ENCODE data around the gene DISP2. TPM values are rescaled to one million over a fixed set of nuclear protein-coding genes. Genes with fewer than 3 reads are reported as not detected.

Gene DISP2, protein sequence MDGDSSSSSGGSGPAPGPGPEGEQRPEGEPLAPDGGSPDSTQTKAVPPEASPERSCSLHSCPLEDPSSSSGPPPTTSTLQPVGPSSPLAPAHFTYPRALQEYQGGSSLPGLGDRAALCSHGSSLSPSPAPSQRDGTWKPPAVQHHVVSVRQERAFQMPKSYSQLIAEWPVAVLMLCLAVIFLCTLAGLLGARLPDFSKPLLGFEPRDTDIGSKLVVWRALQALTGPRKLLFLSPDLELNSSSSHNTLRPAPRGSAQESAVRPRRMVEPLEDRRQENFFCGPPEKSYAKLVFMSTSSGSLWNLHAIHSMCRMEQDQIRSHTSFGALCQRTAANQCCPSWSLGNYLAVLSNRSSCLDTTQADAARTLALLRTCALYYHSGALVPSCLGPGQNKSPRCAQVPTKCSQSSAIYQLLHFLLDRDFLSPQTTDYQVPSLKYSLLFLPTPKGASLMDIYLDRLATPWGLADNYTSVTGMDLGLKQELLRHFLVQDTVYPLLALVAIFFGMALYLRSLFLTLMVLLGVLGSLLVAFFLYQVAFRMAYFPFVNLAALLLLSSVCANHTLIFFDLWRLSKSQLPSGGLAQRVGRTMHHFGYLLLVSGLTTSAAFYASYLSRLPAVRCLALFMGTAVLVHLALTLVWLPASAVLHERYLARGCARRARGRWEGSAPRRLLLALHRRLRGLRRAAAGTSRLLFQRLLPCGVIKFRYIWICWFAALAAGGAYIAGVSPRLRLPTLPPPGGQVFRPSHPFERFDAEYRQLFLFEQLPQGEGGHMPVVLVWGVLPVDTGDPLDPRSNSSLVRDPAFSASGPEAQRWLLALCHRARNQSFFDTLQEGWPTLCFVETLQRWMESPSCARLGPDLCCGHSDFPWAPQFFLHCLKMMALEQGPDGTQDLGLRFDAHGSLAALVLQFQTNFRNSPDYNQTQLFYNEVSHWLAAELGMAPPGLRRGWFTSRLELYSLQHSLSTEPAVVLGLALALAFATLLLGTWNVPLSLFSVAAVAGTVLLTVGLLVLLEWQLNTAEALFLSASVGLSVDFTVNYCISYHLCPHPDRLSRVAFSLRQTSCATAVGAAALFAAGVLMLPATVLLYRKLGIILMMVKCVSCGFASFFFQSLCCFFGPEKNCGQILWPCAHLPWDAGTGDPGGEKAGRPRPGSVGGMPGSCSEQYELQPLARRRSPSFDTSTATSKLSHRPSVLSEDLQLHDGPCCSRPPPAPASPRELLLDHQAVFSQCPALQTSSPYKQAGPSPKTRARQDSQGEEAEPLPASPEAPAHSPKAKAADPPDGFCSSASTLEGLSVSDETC (N-terminal part only)
- total RNA-seq (2014; rRNA removed) (0.87 and 2.7 TPM in 2 replicates), Bru-seq, nascent RNA (percentile 33 among the genes with signal in this experiment), BruChase-seq, experiment 1, labeled RNA remaining after a 6-hour chase (percentile 46 among the genes with signal in this experiment), BruChase-seq, experiment 2, labeled RNA remaining after a 2-hour chase (percentile 28 among the genes with signal in this experiment)
- long read RNA-seq, partial matches to known transcripts, result 11 of 14 reads
- long read RNA-seq, other reads (novel, unspliced or antisense), result 3 of 14 reads

DNA sequence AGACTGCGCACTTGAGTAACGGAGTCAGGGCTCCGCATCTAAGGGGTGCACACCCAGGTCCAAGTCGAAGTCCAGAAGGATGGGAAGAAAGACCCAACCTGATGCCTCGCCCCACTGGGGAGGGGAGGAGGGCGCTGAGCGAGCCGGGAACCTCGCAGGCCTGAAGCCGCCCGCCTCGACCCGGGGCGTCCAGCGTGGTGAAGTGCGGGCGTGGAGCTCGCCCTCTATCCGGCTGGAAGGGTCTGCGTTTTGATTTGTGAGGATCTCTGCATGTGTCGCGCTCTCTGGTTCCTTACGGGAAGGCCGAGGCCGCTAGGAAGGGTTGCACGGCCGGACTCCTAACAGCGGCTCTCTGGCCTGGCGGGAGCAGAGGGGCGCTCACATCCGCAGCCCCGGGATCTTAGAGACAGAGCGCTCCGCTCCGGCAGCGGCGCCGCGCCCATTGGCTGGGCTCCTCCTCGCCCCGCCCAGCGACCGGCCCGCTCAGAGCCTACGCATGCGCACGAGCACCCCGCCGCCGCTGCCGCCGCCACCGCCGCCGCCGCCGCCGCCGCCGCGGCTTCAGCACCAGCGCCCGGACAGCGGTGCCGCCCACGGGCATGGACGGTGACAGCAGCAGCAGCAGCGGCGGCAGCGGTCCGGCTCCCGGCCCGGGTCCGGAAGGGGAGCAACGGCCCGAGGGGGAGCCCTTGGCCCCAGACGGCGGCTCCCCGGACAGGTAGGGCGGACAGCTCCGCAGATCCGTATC, at the start of gene DISP2:
Gene DISP2, plus strand, starts transcription at position 497 of the 748 bp plus-strand sequence. Its CDS starts 103 bp downstream, at position 600.
- Histone ChIP-seq H3K4me2 (ENCODE audit: low read length) (peak within 1 kb of the TSS; percentile 99), H3K4me1 (ENCODE audit: insufficient read depth, low read length) (peaks cover 8% of the 10 kb centered on the region; the same call in 1 of the 2 replicates), H3K27me3 (ENCODE audit: low read length) (no peaks in the 10 kb centered on the region), H3K9me3 (ENCODE audit: low read length) (no peaks in the 10 kb centered on the region), H3K27ac (ENCODE audit: low read length) (no peak within 1 kb of the TSS), H3K4me3 (ENCODE audit: low read length) (peak within 1 kb of the TSS; percentile 72), H2AFZ (ENCODE audit: low read length) (peak within 1 kb of the TSS; percentile 95), H3K79me2 (ENCODE audit: low read length) (no peaks in the 10 kb centered on the region), H3K9ac (ENCODE audit: low read length) (no peak within 1 kb of the TSS), H3F3A (ENCODE audit: low read length, unreplicated experiment) (no peaks in the 10 kb centered on the region), H4K20me1 (ENCODE audit: low read length) (no peaks in the 10 kb centered on the region), H3K9me2 (replicated peaks; ENCODE audit: low read length) (no peaks in the 10 kb centered on the region), H3K36me3 (ENCODE audit: low read depth, low read length) (no peaks in the 10 kb centered on the region)
- TF ChIP-seq EZH2 (IDR thresholded peaks at IDR 0.05; ENCODE audit: low read length, unreplicated experiment) (no peak), EZH2phosphoT487 (IDR thresholded peaks at IDR 0.05; ENCODE audit: borderline replicate concordance, low read length) (no peak)
- TF ChIP-seq, protein P1, sequence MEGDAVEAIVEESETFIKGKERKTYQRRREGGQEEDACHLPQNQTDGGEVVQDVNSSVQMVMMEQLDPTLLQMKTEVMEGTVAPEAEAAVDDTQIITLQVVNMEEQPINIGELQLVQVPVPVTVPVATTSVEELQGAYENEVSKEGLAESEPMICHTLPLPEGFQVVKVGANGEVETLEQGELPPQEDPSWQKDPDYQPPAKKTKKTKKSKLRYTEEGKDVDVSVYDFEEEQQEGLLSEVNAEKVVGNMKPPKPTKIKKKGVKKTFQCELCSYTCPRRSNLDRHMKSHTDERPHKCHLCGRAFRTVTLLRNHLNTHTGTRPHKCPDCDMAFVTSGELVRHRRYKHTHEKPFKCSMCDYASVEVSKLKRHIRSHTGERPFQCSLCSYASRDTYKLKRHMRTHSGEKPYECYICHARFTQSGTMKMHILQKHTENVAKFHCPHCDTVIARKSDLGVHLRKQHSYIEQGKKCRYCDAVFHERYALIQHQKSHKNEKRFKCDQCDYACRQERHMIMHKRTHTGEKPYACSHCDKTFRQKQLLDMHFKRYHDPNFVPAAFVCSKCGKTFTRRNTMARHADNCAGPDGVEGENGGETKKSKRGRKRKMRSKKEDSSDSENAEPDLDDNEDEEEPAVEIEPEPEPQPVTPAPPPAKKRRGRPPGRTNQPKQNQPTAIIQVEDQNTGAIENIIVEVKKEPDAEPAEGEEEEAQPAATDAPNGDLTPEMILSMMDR (conservative IDR thresholded peaks at IDR 0.05; ENCODE audit: low read depth, low read length), result no peak
- POLR2A ChIA-PET (ENCODE audit: unreplicated experiment), result interaction anchor here (0.7 kb wide), 1 partner anchor 15 kb away, joined by 4 read pairs; no protein-coding TSS in a partner anchor
- intact Hi-C loops (cut with micrococcal nuclease), result no loop called here
- no TSS peak for BruUV-seq (replicated peaks)
- CTCF ChIA-PET, result interaction anchor here (0.5 to 0.6 kb wide), 2 partner anchors 18 to 19 kb away, joined by 3 to 4 read pairs; no protein-coding TSS in a partner anchor
- ATAC-seq, result peak; percentile 86
- DNase-seq, result peak; percentile 84

DNA sequence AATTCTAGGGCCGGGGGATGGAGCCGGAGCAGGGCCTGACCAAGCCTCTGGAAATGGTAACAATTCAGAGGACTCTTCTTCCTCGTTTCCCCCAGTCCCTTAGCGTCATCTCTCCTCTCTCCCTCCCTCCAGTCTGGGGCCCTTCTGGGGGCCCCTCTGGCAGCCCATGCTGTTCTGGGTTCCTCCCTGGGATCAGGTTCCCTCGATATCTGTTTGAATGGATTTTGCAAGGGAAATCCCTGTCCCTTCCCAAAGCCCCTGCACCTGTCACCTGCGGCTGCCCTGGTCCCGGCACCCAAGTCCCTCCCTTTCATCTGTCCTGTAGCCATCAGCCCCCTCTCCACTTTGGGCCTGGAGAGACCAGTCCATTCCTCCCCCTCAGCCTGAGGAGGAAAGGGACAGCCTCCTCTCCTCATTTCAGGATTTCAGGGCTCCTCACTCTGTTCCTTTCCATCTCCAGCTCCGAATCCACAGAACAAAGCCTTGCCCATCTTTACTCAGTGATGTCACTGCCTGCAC, 48.6 kb upstream of the DISP2 start:
- Histone ChIP-seq H3K79me2 (ENCODE audit: low read length) (no peaks in the 10 kb centered on the region), H3K9me3 (ENCODE audit: low read length) (no peaks in the 10 kb centered on the region), H3K9ac (ENCODE audit: low read length) (no peak overlapping the region), H3K27me3 (ENCODE audit: low read length) (no peaks in the 10 kb centered on the region), H2AFZ (ENCODE audit: low read length) (no peak overlapping the region), H3K4me2 (ENCODE audit: low read length) (no peak overlapping the region), H3K4me1 (ENCODE audit: insufficient read depth, low read length) (peaks cover 7% of the 10 kb centered on the region; the same call in 1 of the 2 replicates), H3K4me3 (ENCODE audit: low read length) (no peak overlapping the region), H3K9me2 (replicated peaks; ENCODE audit: low read length) (no peaks in the 10 kb centered on the region), H3K27ac (ENCODE audit: low read length) (no peak overlapping the region), H3K36me3 (ENCODE audit: low read depth, low read length) (no peaks in the 10 kb centered on the region), H4K20me1 (ENCODE audit: low read length) (no peaks in the 10 kb centered on the region), H3F3A (ENCODE audit: low read length, unreplicated experiment) (no peaks in the 10 kb centered on the region)
- no peak for DNase-seq
- ChIA-PET CTCF (interaction anchor here (0.5 to 2.0 kb wide), 5 partner anchors 18 to 135 kb away, joined by 3 to 27 read pairs (median 3); partner anchors contain the start of gene PAK6), POLR2A (ENCODE audit: unreplicated experiment) (no interaction called here)
- no TSS peak for BruUV-seq (replicated peaks)
- intact Hi-C loops (cut with micrococcal nuclease), result no loop called here
- no peak for ATAC-seq
- TF ChIP-seq EZH2phosphoT487 (IDR thresholded peaks at IDR 0.05; ENCODE audit: borderline replicate concordance, low read length) (no peak), EZH2 (IDR thresholded peaks at IDR 0.05; ENCODE audit: low read length, unreplicated experiment) (no peak)
- TF ChIP-seq, protein P1 (conservative IDR thresholded peaks at IDR 0.05; ENCODE audit: low read depth, low read length), result no peak
